HG03135 (cell line): ENCODE results near the gene BEND5.
A peak's percentile ranks its signal among the peaks of the same experiment; 100 is the strongest.

ENCODE experiments used
- ATAC-seq: cut with Tn5 transposase; IDR thresholded peaks from one replicate; pipeline ENCODE4 v1.9.1; 2021; ENCODE audit warnings: mild to moderate bottlenecking, moderate library complexity; ENCODE audit not compliant: unreplicated experiment

Gene BEND5

DNA sequence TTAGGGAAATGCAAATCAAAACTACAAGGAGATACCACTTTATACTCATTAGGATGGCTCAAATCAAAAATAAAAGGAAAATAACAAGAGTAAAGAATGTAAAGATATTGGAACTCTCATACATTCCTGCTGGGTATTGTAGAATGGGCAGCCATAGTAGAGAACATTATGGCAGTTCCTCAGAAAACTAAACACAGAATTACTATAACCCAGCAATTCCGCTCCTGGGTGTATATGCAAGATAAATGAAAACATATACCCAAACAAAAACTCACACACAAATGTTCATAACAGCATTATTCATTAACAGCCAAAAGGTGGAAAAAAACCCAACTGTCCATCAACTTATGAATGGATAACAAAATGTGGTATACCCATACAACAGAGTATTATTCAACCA, 11.4 kb downstream of the BEND5 start:
- ATAC-seq = no peak

DNA sequence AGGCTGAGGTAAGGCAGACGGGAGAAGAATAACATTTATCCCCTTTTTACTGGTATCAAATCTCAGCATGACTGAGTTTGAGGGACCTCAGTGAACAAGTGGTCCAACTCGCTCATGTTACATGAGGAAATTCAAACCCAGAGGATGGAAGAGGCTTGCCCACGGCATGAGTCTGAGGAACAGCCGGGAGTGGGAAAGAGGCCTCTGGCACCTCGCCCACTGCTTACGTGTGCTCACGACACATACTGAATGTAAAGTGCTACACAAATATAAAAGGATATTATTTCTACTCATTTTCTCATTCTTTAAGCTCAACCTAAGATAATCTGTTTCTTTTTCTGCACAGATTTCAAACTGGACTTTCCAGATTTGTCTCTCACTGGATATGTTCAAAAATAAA, 14.7 kb downstream of the BEND5 start:
- no peak for ATAC-seq

DNA sequence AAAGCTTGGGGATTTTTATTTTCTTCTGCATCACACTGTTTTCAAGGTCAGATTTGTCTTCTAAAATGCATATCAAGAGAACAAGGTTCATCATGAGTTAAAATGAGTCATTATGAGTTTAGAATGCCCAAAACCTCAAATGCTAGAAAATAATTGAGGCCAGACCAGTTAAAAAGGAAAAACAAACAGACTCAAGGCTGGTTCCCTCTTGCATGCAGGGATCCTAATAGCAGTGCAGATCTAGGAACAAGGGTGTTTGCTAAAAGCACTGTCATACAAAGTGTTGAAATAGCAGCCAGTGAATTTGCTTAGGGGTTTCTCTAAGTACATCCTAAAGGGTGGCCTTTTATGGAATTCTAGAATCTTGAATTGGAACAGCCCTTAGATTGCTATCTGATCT, 15.3 kb downstream of the BEND5 start:
- no peak for ATAC-seq

DNA sequence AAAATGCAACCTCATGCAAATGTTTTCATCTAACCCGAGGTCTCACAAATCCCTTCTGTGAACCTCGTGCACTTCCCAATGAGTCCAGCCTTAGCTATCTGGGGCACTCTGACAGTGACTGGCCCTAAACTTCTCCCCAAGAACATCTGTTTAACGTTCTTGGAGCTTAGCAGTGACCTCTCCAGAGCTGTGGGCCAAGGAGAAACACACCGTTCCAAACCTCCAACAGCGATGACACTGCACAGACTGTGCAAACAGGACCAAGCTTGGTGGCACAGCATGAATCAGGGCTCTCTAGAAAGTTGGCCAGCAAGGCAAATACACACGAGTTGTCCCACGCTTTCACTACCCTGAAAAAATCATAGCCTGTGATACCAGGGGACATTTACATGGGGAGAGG, 15.8 kb downstream of the BEND5 start:
- ATAC-seq = no peak

DNA sequence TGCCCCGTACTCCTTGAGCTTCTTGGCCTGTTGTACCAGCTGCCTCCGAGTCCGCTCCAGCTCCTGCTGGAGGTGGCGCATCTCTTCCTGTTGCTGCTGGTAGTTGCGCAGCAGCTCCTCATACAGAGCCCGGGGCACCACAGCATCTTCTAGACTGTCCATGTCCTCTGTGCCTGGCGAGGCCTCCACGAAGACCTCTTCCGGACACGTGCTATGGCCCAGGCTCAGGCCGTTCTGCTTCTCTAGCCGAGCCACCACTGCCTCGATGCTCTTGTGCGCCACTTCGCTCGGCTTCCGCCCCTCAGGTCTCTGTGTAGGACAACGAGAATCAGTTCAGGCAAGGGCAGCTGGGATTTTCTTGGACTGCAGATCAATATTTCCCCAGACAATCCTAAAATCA, 17.7 kb downstream of the BEND5 start:
- no peak for ATAC-seq

DNA sequence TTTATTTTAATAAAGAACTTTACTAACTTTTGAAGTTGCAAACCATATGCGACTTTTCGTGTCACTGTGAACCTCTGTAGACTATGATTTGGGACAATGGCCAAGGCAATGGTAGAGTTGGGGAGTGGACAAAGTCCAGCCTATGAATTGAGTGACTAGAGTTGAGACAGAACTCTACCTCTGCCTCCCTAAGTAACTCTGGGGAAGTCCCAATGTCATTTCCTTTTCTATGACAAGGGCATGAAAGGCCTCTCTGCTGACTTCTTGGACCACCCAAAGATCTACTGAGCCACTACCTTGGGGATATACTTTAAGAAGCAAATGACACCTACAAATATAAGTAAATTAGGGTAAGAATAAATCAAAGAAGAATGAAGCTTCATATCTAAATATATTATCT, 19.3 kb downstream of the BEND5 start:
- no peak for ATAC-seq

DNA sequence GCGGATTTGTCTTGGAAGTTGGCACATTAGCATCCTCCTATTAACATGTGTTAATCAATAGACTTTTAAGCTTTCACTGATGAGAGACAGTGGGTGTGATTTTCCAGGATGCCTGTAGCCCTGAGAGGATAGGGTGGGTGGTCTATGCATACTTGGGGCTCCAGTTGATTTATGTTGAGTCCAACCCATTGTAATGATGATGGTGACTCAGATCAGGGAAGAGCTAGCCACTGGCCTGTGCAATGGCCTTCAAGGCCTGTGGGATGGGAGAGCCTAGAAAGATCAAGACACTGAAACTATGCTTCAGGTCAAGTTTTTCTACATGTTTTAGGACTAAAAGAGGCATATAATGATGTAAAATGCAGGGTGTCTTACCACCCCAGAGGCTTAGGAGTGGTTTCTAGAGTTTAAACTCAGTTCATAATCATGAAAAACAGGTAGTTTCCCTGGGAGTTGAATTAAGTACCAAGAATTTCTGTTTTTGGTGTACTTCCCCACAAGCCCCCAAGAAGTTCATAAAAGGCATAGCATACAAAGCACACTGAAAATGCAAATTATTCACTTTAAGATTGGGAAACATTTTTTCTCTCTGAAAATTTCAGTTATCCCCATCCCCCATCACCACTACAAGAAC, 19.9 kb downstream of the BEND5 start:
- no peak for ATAC-seq

DNA sequence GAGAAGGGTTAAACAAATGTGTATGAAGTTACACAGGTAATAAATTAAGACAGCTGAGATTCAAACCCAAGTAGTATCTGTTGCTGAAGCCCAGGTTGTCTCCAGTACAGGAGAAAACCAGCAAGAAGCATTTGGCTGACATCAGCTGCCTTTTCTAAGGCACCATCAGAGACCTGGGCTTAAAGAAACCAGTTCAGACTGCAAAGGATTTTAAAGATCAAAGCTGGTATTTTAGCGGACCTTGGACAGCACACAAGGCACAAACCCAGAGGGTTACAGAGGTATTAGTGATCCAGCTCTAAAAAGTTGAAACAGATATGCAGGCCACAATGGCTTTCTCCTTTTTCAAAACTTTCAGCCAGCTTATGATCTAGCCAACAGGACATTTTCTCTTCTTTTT, 23.4 kb downstream of the BEND5 start:
- no peak for ATAC-seq

DNA sequence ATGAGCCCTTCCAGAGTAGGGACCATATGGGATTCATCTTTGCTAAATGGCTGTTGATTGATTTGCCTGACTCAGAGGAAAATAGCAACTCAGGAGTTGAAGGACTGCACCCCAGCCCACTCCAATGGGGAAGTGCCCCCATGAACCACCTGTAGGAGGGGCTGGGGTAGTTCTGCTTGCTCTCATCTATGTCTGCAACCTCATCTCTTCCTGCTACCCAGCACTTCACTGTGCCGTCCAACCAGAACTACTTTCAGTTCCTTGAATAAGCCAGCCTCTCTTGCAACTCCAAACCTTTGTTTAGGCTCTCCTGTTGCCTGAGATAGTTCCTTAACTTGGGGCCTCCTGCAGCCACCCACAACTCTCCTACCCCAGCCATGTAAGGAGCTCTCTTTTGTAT, 26.6 kb downstream of the BEND5 start:
- peak; percentile 87 for ATAC-seq

DNA sequence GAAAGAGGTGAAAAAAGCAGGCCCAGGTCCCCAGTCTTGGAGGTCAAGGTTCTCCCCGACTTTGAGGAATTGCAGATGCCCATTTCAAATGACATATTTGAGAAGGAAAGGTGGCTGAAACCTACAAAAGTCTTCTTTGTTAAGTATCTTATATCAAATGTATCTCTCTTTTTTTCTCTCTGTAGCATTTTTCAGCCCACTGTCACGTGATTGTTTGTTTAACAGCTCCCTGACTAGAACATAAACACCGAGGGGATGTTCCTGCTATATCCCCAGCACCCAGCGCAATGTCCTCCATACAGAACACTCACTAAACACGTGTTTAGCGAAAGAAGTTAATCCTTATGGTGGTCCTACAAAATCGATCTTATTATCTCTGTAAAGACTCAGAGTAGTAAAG, 27.6 kb downstream of the BEND5 start:
- ATAC-seq = no peak

DNA sequence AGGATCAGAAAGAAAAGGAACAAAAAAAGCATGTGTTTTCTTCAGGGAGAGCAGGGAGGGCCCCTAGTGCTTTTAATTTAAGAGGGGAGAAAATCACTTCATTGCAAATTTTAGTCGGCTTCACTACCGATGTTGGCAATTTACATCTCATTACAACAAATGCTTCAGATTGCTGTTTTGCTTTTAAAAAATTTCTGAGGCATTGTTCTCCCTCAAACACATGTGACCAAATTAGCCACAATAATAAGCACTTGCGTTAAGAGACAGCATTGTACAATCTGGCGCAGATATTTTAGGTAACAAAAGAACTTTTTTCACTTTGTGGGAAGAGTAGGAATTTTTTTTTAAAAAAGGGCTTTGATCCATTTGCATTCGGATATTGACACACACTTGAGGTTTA, 29.8 kb downstream of the BEND5 start:
- no peak for ATAC-seq

DNA sequence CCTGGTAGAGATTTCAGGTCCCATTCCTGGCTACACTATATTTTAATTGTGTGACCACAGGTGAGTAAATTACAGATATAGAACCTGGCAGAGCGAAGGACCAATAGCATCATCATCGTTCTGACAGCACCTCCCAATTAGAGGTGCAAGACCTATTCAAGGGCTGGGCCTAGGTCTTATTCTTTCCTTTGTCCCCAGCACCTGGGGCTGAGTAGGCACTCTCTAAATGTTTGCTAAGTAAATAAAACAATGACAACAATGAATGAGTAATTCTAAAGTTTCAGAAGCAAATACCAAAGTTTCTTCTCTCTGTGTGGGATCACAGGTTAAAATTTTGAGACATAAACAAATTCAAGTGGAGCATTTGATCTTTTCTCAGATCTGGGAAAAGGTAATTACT, 32.7 kb downstream of the BEND5 start:
- ATAC-seq = no peak

DNA sequence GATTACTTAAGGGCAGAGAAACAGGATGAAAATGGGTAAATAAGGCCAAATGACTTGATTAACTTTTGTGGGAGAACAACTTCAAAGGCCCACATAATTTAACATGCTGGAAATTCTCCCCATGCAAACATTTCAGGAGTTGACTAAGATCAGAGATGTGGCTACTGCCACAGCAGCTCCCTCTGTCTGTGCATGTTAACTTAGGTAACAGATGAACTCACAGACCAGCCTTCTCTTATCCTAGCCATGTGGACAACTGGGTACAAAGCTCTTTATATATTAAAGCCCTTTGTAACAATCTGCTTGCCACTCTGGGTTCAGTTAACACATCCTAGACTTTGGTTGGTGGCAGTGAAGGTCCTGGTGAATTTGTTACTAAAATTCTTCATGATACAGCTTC, 33.2 kb downstream of the BEND5 start:
- no peak for ATAC-seq

DNA sequence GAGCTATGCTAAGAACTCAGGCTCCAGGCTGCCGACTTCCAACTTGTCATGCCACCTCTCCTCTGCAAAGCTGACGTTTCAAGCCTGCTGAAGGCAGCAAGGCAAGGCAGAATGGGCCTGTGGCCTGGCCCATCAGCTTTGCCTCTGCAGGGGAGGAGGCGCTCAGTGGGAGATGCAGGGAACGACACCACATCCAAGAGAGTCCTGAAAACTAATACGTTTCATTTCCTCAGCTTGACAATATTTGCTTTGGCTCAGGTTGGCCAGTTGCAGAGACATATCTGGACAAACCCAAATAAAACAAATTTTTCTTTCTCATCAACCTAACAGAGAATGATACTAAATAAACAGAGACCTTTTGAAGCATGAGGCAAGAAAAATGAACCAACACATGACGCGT, 35.3 kb downstream of the BEND5 start:
- ATAC-seq = no peak

DNA sequence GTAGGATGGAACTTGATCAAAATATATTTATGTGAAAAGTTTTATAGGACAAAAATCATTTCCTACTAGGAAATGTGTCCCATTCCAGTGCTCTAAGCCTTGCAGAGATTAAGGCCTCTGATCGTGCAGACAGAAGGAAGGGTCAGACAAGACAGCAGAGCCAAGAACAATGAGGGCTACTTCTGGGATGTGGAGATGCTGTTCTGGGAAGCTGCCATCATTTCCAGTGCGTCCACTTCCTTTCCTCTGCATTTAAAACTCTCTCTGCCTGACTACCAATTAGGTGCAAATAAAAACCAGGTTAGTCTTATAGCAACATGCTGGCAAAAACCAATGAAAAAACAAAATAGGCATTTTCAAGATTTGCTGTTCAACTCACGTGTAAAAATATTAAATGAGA, 36.1 kb downstream of the BEND5 start:
- ATAC-seq = no peak

DNA sequence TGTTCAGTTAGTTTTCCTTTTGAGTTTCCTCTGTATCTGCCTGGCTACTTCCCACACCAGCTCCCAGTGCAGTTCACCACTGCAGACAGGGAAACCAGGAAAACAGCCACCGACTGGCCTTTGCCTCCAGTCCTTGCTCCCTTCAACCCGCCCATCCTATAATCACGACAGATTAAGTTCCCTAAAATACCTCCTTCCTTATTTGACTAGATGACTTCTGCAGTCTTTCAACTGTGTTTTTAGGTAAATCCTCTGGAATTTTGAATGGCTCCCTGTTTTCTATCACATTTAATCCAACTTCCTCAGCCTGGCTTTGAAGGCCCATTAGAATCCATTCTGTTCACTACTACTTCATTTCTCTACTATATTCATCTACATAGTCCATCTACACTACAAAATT, 37.6 kb downstream of the BEND5 start:
- ATAC-seq = no peak

DNA sequence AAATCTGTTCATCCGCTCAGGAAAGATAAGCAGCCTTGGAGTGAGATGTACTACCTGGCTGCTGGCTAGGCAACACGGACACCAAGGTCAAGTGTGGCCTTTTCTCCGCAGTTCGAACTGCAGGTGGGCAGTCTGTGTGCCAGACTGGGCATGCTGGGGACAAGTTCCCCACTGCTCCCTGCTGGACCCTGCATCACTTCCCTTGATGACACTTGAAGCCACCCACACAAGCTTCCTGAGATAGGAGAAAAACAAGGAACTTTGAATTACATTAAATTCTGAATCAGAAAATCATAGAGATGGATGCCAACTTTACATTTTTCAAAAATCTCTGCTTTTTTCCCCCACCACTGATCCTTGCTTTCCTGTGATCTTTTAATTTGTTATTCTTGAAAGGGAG, 38.3 kb downstream of the BEND5 start:
- no peak for ATAC-seq

DNA sequence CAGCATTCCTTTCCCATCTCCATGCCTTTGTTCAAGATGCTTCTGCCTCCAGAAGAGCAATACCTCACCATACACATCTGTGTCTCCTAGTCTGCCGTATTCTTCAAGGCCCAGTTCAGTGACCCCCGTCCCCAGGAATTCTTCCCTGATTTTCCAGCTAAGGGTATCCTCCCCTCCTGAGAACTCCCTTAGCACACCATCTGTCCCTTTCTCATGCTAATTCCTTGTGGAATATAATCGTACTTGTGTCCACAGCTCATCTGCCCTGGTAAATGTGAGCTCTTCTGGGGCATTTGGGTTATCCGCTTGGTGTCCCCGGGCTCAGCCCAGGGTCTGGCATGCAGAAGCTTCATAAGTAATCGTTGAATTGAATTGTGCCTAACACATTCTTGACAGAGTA, 40.9 kb downstream of the BEND5 start:
- no peak for ATAC-seq

DNA sequence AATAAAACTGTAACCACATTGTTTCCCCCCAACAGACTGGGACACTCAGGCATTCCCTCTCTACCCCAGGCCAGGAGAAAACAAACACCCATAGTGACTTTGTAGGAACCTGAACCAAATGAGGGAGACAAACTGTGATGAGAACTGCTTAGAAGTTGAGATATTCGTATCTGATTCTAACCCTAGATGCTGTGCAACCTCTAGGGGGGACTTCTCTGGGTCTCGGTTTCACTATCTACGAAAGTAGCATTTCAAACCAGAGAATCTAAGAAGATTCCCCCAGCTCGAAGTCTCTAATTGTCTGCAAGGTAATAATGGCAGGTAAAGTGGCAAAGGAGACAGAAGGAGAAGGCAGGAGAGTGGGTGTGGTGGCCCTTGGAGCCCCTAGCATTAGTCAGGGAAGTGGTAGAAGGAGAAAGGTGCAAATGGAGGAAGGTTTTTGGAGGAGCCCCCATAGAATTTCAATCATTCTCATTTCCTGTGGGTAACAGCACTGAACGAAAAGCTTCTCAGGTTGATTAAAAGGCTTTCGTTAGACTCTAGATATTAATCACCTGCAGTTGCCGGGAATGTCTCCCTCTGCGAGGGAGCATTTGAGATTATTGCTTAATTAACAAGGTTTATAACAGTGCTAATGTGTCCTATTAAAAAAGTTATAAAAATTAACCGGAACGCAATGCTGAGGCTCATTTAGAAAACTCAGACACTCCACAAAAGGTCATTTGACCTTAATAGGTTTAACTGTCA, 46.4 kb downstream of the BEND5 start:
- ATAC-seq = peak; percentile 85

DNA sequence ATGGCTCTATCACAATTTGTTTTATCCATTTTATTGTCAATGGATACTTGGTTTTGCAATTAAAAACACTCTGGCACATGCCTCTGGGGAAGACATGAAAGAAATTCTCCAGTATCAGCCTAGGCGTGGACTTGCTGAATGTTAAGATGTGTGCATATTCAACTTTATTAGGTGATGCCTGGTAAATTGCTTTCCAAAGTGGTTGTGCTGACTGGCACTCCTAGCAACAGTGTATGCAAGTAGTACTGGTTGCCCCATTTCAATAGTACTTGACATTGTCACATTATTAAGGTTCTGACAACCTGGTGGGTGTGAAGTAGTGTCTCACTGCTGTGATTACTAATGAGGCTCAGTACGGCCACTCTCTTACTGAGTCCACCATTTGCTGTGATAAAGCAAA, 48.1 kb downstream of the BEND5 start:
- ATAC-seq = no peak

DNA sequence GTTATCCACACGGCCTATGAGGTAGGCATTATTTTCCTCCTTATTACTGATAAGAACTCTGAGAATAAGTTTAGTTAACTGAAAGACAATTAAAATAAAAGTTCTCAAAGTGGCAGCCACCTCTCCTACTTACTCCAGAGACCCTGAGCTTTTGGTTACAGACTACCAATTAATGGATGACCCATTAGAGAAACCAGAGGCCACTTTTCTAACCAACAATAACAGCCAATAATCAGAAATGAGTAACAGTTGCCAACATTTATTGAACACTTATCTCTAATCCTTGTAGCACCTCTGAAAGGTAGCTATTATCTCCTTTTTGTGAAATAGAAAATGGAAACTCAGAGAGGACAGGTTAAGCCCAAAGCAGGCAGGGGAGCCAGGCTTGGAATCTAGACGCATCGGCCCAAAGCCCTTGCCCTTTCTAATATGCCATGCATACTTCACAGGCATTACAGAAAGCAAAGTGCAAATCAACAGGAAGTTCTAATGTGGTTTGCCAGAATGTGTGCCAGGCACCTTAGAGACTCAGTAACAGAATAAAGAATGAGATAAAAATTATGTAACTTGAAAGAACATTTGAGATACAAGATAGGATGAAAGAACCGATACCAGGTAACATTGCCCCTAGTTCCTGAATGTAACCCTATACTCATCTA, 50.0 kb downstream of the BEND5 start:
- no peak for ATAC-seq

DNA sequence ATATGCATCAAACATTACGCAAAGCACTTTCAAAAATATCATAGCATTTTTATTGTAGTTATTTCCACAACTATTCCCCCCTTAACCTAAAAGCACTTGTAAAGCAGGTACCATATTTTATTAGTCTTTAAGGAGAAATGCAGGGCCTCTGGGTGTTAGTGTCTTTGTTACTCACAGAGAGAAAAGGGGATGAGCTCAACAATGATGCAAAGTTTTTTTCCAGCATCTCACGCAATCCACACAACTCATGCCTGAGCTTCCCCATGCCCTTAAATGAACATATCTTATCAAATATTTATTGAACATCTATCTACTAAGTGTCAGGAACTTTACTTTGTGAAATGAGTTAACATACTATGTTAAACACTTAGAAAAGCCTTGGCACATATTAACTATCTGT, 50.6 kb downstream of the BEND5 start:
- ATAC-seq = no peak
